Medulla oblongata (tissue), 1 donor: ENCODE data around the gene HBQ1.
"Not testable (repeated sequence)": the region's sequence is repeated elsewhere in the genome, so short reads cannot be mapped to it uniquely, and the experiment has no call there.

ENCODE experiments used
- DNase-seq: peaks from one replicate; pipeline ENCODE4 v3.0.0-alpha.2; 2015; ENCODE audit errors: extremely low spot score

HBQ1 gene

DNA sequence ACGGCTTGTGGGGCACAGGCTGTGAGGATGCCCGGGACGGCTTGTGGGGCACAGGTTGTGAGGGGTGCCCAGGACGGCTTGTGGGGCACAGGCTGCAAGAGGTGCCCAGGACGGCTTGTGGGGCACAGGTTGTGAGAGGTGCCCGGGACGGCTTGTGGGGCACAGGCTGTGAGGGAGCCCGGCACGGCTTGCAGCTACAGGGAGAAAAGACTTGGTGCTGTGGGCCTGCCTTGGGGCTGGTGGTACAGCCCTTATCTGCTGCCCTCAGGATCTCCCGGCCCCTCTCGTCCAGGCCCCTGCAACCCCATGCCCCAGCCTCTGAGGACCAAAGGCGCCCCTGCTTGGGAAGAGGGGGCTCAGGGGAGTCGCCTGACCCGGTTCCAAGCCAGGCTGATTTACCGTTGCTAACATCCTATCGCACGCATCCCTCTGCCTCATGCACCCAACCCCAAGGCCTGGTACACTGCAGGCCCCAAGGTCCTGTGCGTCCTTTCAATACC, 19.5 kb upstream of the HBQ1 start:
- no peak for DNase-seq

DNA sequence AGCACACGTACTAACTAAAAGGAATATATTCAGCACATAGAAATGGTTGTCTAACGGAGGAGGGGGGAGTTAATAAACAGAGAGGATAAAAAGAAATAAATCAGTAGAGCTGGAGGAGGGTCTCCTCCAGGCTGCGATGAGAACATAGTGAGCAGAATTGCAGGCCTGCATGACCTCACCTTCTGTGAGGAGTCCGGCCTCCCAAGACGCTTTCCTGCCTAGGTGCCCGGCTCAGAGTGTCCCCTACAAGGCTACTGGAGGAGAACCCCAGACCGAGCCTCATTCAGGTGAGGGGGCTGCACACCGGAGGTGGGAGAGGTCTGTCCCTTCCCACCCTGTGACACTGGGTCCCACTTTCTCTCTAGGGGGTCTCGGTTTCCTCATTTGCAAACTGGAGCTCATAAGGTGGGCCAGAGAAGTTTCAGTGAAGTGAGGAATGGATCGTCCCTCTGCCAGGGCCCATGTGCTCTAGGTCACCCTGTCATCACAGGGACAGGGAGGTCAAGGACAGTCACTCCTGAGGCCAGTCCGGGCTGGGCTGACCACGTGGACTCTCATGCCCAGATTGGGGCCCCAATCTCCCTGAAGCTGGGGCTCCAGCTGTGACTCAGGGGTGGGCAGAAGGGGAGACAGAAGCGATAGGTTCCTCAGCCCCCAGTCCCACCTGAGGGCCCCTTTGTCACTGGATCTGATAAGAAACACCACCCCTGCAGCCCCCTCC, 17.8 kb upstream of the HBQ1 start:
- no peak for DNase-seq

DNA sequence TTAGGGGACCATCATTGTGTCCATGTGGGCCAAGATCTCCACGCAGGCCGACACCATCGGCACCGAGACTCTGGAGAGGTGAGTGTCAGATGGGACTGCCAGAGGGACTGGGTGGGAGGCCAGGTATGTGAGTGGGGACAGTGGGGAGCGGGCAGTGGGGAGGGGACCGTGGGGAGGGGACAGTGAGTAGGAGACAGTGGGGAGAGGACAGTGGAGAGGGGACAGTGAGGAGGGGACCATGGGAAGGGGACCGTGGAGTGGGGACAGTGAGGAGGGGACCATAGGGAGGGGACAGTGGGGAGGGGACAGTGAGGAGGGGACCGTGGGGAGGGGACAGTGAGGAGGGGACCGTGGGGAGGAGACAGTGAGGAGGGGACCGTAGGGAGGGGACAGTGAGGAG, 17.1 kb upstream of the HBQ1 start:
- DNase-seq, result not testable (repeated sequence)

DNA sequence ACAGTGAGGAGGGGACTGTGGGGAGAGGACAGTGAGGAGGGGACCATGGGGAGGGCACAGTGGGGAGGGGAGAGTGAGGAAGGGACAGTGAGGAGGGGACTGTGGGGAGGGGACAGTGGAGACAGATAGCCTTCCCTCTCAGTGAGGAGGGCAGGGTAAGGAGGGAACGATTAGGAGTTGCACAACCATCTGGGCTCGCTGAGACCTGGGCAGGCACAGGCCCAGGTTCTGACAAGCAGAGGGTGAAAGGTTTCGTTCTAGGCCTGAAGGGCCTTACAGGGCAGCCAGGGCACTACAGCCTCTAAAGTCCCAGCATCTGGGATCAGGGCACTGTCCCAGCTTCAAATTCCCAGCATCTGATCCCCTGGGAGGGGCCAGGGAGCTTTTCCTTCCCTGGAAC, 16.6 kb upstream of the HBQ1 start:
- DNase-seq, result not testable (repeated sequence)

DNA sequence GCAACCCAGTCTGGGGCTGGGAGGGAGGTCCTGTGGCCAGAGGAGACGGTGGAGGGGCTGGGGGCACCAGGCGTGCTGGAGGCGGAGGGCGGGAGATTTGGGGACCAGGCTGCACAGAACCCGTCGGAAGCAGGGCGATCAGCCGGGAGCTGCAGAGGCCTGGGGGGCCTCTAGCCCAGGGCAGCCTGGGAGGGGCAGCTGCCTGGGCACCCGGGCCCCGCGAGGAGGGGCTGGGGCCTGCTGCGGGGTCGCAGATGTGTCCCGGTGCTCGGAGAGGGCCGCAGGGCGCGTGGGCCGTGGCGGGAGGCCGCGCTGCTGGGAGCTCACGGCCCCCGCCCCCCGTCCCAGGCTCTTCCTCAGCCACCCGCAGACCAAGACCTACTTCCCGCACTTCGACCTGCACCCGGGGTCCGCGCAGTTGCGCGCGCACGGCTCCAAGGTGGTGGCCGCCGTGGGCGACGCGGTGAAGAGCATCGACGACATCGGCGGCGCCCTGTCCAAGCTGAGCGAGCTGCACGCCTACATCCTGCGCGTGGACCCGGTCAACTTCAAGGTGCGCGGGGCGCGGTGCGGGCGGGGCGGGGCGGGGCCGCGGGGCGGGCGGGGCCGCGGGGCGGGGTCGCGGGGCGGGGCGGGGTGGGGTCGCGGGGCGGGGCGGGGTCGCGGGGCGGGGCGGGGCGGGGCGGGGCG, 16.0 kb upstream of the HBQ1 start:
- not testable (repeated sequence) for DNase-seq

DNA sequence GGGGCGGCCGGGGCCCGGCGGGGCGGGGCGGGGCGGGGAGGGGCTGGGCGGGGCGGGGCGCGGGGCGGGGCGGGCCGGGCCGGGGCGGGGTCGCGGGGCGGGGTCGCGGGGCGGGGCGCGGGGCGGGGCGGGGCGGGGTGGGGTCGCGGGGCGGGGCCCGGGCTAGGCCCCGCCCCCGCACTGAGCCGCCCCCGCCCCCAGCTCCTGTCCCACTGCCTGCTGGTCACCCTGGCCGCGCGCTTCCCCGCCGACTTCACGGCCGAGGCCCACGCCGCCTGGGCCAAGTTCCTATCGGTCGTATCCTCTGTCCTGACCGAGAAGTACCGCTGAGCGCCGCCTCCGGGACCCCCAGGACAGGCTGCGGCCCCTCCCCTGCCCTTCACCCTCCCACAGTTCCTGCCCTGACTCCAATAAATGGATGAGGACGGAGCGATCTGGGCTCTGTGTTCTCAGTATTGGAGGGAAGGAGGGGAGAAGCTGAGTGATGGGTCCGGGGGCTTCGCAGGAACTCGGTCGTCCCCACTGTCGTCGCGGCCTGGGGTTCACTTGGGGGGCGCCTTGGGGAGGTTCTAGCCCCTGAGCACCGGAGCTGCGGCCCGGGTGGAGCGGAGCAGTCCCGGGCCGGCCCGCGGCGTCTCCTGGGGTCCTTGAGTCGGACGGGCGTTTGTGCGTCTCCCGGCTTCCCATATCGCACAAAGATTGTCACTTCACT, 15.3 kb upstream of the HBQ1 start:
- DNase-seq, result no peak

DNA sequence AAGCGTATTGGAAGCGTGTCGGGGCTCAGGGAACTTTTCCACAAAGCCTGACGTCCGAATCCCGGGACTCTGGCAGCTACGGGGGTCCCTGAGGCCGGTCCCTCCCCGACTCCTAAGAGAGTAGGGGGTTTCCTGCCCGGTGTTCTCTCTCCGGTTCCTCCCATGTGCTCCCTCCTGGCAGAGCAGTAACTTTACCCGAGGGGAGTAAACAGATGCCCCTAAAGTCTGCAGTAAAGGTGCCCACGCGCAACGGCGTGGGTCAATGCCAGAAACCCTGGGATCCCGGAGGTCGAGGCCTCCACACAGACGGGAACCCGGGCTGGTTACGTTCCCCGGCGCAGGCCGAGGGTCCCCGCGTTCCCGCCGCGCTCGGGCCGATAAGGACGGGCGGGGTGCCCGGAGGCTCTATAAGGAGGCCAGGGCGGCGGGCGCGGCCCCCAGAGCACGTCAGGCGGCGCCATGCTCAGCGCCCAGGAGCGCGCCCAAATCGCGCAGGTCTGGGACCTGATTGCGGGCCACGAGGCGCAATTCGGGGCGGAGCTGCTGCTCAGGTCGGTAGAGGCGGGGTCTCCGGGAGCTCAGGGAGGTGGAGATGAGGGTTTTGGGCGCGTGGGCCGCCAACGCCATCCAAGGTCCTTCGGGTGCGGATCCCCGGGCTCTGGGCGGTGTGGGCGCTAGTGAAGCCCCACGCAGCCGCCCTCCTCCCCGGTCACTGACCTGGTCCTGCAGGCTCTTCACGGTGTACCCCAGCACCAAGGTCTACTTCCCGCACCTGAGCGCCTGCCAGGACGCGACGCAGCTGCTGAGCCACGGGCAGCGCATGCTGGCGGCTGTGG, 14.5 kb upstream of the HBQ1 start, which contains the start of gene HBM:
Gene HBM, plus strand, starts transcription at position 440 of the 836 bp plus-strand sequence. Its CDS starts 20 bp downstream, at position 460.
- DNase-seq, result no peak

DNA sequence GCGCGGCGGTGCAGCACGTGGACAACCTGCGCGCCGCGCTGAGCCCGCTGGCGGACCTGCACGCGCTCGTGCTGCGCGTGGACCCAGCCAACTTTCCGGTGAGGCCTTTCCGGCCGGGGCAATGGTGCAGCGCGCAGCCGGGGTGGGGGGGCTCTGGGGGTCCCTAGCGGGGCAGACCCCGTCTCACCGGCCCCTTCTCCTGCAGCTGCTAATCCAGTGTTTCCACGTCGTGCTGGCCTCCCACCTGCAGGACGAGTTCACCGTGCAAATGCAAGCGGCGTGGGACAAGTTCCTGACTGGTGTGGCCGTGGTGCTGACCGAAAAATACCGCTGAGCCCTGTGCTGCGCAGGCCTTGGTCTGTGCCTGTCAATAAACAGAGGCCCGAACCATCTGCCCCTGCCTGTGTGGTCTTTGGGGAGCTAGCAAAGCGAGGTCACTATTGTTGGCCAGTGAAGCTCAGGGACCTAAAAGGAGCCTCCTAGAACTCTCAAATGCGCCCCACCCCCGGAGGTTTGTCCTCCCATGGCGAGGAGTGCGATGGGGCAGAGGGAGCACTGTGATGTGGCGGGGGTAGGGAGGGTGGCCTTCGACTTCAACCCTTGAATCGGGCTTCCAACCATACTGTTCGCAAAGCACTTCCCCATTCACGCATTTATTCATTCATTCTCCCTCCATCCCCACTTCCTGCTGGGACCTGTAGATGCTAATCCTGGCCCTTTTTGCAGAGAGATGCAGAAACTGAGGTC, 13.7 kb upstream of the HBQ1 start:
- DNase-seq, result no peak

DNA sequence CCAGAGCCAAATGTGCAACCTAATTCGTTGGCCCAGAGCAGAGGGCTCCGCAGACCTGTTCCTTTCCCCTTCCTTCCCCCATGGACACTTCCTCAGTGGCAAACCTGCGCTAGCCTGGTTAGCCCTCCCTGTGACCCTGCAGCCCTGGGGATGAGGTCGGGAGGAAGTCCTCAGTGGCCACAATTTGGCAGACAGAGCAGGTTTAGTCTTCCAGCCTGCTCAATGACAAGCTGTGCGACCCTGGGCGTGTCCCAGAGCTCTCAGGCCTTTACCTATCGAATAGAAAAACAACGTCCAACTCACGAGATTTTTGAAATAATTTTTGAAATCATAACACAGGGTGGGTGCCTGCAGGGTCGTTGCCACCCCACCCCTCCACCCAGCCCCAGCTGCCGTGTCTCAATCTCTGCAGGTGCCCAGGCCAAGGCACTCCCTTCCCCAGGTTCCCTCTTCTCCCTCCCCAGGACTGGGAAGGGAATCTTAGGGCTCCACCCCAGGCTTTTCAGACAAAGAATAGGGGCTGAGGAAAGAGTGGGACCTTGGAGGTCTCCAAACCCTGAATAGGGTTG, 13.1 kb upstream of the HBQ1 start:
- DNase-seq, result no peak

DNA sequence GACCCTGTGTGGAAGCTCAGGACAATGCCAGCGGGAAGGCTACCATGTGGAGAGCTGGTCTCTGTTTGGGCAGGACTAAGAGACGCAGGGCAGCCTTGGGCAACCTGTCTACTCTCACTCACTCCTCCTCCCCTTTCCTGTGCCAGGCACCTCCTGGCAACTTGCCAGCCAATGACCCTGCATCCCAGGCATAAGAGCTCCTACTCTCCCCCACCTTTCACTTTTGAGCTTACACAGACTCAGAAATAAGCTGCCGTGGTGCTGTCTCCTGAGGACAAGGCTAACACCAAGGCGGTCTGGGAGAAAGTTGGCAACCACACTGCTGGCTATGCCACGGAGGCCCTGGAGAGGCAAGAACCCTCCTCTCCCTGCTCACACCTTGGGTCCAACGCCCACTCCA, 11.8 kb upstream of the HBQ1 start:
- no peak for DNase-seq

DNA sequence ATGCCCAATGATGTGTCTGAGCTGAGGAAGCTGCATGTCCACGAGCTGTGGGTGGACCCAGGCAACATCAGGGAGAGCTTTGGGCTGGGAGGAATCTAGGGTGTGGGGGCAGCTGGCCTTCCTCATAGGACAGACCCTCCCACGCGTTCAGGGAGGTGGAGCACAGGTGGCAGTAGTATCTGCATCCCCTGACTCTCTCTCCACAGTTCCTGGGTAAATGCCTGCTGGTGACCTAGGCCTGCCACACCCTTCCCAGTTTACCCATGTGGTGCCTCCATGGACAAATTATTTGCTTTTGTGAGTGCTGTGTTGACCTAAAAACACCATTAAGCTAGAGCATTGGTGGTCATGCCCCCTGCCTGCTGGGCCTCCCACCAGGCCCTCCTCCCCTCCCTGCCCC, 11.2 kb upstream of the HBQ1 start:
- DNase-seq, result no peak

DNA sequence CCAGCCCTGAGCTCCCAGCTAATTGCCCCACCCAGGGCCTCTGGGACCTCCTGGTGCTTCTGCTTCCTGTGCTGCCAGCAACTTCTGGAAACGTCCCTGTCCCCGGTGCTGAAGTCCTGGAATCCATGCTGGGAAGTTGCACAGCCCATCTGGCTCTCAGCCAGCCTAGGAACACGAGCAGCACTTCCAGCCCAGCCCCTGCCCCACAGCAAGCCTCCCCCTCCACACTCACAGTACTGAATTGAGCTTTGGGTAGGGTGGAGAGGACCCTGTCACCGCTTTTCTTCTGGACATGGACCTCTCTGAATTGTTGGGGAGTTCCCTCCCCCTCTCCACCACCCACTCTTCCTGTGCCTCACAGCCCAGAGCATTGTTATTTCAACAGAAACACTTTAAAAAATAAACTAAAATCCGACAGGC, 10.2 kb upstream of the HBQ1 start:
- DNase-seq, result not testable (repeated sequence)

DNA sequence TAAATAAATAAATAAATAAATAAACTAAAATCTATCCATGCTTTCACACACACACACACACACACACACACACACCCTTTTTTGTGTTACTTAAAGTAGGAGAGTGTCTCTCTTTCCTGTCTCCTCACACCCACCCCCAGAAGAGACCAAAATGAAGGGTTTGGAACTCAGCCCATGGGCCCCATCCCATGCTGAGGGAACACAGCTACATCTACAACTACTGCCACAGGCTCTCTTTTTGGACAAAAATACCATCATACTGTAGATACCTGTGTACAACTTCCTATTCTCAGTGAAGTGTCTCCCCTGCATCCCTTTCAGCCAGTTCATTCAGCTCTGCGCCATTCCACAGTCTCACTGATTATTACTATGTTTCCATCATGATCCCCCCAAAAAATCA, 9.5 kb upstream of the HBQ1 start:
- DNase-seq, result no peak

DNA sequence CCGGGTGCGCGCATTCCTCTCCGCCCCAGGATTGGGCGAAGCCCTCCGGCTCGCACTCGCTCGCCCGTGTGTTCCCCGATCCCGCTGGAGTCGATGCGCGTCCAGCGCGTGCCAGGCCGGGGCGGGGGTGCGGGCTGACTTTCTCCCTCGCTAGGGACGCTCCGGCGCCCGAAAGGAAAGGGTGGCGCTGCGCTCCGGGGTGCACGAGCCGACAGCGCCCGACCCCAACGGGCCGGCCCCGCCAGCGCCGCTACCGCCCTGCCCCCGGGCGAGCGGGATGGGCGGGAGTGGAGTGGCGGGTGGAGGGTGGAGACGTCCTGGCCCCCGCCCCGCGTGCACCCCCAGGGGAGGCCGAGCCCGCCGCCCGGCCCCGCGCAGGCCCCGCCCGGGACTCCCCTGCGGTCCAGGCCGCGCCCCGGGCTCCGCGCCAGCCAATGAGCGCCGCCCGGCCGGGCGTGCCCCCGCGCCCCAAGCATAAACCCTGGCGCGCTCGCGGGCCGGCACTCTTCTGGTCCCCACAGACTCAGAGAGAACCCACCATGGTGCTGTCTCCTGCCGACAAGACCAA, 7.8 kb upstream of the HBQ1 start, which contains the start of gene HBA2:
Gene HBA2, plus strand, starts transcription at position 503 of the 568 bp plus-strand sequence. Its CDS starts 37 bp downstream, at position 540.
- not testable (repeated sequence) for DNase-seq

DNA sequence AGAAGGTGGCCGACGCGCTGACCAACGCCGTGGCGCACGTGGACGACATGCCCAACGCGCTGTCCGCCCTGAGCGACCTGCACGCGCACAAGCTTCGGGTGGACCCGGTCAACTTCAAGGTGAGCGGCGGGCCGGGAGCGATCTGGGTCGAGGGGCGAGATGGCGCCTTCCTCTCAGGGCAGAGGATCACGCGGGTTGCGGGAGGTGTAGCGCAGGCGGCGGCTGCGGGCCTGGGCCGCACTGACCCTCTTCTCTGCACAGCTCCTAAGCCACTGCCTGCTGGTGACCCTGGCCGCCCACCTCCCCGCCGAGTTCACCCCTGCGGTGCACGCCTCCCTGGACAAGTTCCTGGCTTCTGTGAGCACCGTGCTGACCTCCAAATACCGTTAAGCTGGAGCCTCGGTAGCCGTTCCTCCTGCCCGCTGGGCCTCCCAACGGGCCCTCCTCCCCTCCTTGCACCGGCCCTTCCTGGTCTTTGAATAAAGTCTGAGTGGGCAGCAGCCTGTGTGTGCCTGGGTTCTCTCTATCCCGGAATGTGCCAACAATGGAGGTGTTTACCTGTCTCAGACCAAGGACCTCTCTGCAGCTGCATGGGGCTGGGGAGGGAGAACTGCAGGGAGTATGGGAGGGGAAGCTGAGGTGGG, 6.9 kb upstream of the HBQ1 start:
- not testable (repeated sequence) for DNase-seq

DNA sequence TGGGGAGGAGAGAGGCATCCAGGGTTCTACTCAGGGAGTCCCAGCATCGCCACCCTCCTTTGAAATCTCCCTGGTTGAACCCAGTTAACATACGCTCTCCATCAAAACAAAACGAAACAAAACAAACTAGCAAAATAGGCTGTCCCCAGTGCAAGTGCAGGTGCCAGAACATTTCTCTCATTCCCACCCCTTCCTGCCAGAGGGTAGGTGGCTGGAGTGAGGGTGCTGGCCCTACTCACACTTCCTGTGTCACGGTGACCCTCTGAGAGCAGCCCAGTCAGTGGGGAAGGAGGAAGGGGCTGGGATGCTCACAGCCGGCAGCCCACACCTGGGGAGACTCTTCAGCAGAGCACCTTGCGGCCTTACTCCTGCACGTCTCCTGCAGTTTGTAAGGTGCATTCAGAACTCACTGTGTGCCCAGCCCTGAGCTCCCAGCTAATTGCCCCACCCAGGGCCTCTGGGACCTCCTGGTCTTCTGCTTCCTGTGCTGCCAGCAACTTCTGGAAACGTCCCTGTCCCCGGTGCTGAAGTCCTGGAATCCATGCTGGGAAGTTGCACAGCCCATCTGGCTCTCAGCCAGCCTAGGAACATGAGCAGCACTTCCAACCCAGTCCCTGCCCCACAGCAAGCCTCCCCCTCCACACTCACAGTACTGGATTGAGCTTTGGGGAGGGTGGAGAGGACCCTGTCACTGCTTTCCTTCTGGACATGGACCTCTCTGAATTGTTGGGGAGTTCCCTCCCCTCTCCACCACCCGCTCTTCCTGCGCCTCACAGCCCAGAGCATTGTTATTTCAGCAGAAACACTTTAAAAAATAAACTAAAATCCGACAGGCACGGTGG, 6.1 kb upstream of the HBQ1 start:
- DNase-seq, result not testable (repeated sequence)

DNA sequence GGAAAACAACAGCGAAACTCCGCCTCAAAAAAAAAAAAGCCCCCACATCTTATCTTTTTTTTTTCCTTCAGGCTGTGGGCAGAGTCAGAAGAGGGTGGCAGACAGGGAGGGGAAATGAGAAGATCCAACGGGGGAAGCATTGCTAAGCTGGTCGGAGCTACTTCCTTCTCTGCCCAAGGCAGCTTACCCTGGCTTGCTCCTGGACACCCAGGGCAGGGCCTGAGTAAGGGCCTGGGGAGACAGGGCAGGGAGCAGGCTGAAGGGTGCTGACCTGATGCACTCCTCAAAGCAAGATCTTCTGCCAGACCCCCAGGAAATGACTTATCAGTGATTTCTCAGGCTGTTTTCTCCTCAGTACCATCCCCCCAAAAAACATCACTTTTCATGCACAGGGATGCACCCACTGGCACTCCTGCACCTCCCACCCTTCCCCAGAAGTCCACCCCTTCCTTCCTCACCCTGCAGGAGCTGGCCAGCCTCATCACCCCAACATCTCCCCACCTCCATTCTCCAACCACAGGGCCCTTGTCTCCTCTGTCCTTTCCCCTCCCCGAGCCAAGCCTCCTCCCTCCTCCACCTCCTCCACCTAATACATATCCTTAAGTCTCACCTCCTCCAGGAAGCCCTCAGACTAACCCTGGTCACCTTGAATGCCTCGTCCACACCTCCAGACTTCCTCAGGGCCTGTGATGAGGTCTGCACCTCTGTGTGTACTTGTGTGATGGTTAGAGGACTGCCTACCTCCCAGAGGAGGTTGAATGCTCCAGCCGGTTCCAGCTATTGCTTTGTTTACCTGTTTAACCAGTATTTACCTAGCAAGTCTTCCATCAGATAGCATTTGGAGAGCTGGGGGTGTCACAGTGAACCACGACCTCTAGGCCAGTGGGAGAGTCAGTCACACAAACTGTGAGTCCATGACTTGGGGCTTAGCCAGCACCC, 5.0 kb upstream of the HBQ1 start:
- no peak for DNase-seq
